NCI-H1694 (cell line): ENCODE measurements around the gene ATXN7L1.

Experiments
- DNase-seq: peaks from one replicate; lab custom pipeline; 2025; lab: John Stamatoyannopoulos, UW

Gene ATXN7L1

GRCh38 chr7:105584165-105584564, 292.2 kb downstream of the ATXN7L1 start:
- no peak for DNase-seq

GRCh38 chr7:105583061-105583460, 293.3 kb downstream of the ATXN7L1 start:
- no peak for DNase-seq

GRCh38 chr7:105581066-105581811, 295.2 kb downstream of the ATXN7L1 start, which contains the start of gene EFCAB10:
Gene EFCAB10, minus strand, starts transcription at chr7:105581493. Its CDS starts 30 bp downstream, at chr7:105581463.
- DNase-seq = peak; percentile 65

GRCh38 chr7:105580022-105580740, 296.2 kb downstream of the ATXN7L1 start:
- DNase-seq = no peak

DNA sequence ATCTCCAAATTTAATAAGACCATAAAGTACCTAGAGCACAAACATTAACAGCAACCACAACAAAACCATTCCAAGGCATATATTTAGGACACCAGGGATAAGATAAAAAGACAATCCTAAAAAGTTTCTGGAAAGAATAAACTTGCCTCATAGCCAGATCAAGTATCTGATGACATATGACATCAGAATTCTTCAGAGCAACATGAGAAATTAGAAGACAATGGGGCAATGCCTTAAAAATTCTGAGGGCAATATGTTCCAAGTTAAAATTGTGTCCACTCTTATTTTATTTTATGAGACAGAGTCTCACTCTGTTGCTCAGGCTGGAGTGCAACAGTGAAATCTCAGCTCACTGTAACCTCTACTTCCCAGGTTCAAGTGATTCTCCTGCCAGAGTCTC, 297.9 kb downstream of the ATXN7L1 start:
- DNase-seq = no peak

DNA sequence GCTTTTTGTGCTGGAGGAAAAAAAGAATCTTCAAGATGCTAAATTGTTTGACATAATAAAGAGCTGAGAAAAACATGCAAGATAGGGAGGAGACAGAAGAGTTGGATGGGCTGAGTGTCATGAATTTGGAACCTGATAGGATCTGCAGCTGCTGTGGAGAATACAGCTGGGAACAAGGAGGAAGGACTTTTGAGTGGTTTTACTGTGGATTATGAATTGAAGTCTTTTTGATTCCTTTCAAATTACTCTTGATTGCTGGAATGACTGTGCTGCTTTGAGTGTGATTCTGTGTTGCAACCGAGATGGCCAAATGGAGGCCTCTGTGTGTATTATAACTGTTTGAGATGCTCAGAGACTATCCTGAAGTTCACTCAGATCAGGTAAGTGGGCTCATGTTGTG, 299.1 kb downstream of the ATXN7L1 start:
- no peak for DNase-seq

DNA sequence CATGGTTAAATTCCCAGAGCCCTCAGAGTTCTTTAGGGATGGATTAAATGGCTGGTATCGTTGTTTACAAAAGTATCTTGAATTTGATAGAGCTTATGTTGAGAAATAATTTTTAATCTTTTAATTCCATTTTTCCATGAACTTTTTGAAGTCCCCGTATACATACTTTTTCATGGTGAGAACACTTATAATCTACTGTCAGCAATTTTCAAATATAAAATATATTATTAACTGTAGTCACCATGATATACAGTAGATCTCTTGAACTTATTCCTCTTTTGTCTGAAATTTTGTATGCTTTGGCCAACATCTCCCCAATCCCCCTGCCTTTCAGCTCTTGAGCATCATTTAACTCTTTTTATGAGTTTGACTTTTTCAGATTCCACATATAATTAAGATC, 304.5 kb downstream of the ATXN7L1 start:
- DNase-seq = no peak

DNA sequence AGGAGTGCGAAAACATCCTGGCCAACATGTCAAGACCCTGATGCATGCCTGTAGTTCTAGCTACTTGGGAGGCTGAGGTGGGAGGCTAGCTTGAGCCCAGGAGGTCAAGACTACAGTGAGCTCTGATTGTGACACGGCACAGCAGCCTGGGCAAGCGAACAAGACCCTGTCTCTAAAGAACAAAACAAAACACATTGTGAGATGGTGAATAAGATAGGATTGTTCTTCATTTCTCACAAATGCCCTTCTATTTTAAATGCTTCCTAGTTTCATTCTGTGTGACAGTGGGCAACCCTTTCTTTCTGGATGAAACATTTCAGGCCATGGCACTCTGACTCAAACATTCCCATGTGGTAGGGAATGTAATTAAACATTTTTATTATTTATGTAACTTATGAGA, 308.6 kb downstream of the ATXN7L1 start:
- no peak for DNase-seq

DNA sequence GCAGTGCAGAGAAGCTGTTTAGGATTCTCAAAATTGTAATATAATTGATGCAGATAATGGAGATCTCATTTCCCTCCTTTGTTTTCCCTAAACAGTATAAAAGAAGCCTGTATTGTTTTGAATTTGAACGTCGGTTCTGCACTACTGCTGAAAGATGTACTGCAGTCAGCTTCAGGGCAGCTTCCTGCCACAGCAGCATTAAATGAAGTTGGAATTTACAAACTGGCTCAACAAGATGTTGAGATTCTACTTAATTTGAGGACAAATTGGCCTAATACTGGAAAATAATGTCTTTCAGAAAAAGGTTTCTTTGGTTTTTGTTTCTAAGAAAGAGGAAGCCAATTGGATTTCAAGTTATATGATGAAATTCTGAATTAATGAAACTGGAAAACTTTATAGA, 309.4 kb downstream of the ATXN7L1 start:
- DNase-seq = no peak

DNA sequence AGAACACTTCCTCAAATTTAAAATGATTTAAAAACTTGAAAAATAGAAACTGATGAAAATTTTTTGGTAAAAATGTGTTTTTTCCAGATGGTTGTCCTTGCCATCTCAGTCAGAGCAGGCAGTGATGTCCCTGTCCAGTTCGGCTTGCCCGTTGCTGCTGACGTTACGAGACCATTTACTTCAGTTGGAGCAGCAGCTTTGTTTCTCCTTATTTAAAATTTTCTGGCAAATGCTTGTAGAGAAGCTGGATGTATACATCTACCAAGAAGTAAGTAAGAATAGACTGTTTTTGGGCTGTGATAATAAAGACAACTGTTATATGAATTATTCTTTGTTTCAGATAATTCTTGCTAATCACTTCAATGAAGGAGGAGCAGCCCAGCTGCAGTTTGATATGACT, 311.2 kb downstream of the ATXN7L1 start:
- no peak for DNase-seq

DNA sequence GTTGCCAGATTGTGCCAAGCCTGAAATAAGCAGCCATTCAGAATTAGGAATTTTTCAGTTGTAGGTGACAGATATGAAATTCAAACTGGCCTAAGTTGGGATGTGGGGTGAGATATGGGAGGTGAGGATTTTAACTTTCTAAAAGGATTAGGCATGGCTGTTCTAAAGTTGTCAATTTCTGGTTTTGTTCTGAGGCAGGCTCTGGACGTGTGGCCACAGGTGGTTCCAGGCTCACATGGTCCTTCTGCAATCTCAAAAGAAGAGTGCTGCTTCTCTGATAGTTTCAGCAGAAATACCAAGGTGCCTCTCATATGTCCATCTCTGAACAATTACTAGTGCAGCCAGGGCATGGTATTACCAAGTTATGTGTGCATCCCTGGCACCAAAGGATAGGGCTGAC, 316.5 kb downstream of the ATXN7L1 start:
- no peak for DNase-seq
